ENCODE results near the gene ESF1. TPM values are rescaled to one million over a fixed set of nuclear protein-coding genes. Genes with fewer than 3 reads are reported as not detected.

The ESF1 gene
- total and polyA plus RNA-seq, 2 of the 8 experiments (the other 6 are each of a cell fraction or from before 2014, with no cell fraction given): 1.1 to 32.9 TPM

- H3K14ac ChIP-seq (ENCODE audit: insufficient read length): no peak overlapping the region
- no peak overlapping the region for H2BK20ac ChIP-seq (ENCODE audit: low read length)
- no peak overlapping the region for H3K4me3 ChIP-seq (ENCODE audit: extremely low read depth in 1 of 4, insufficient read depth in 2 of 4, low read depth in 3 of 4, low read length in 4 of 4)
- no peaks in the 10 kb centered on the region for H3K9me3 ChIP-seq (ENCODE audit: insufficient read depth in 2 of 2, low read depth in 1 of 2, low read length in 1 of 2)
- H2BK120ac ChIP-seq (replicated peaks; ENCODE audit: low read depth, low read length): no peak overlapping the region
- H3K56ac ChIP-seq (replicated peaks; ENCODE audit: insufficient read length, low read depth, low read length): no peak overlapping the region
- H3K79me1 ChIP-seq (ENCODE audit: low read depth, low read length): peaks cover 2% of the 10 kb centered on the region; the same call in 1 of the 2 replicates
- H4K8ac ChIP-seq (ENCODE audit: extremely low read depth, insufficient read depth, low read length): no peak overlapping the region
- H2BK5ac ChIP-seq (ENCODE audit: low read depth, low read length): no peak overlapping the region
- peaks cover 2 to 5% of the 10 kb centered on the region in 2 experiments for H4K20me1 ChIP-seq (replicated peaks in 1 of 2; ENCODE audit: control insufficient read depth in 1 of 2, insufficient read depth in 2 of 2, low read length in 2 of 2)
- H3K79me2 ChIP-seq (ENCODE audit: control insufficient read depth in 1 of 2, insufficient read depth in 2 of 2, low read length in 2 of 2): peaks cover 5 to 52% of the 10 kb centered on the region in 2 experiments
- no peak overlapping the region for H3K4me2 ChIP-seq (ENCODE audit: insufficient read depth in 1 of 2, low read depth in 2 of 2, low read length in 2 of 2)
- H3K4me1 ChIP-seq (replicated peaks in 1 of 4; ENCODE audit: control insufficient read depth in 3 of 4, insufficient read depth in 4 of 4, low read length in 3 of 4): 0 out of 7 replicates have a peak, but pooled peaks cover 0 to 3% (median 0%) of the 10 kb centered on the region in 4 experiments
- no peak overlapping the region for H2BK12ac ChIP-seq (ENCODE audit: low read depth, low read length)
- no peak overlapping the region for H3K23ac ChIP-seq (ENCODE audit: insufficient read length)
- H3K4ac ChIP-seq (replicated peaks; ENCODE audit: insufficient read length, low read depth, low read length): no peak overlapping the region
- FAIRE-seq (no peak), DNase-seq (ENCODE audit: low read depth in 1 of 2, low spot score in 2 of 2) (no peak)
- no peaks in the 10 kb centered on the region; the same call in 1 of the 2 replicates for H3K23me2 ChIP-seq (ENCODE audit: low read depth, low read length)
- H3K27me3 ChIP-seq (replicated peaks in 1 of 4; ENCODE audit: control insufficient read depth in 3 of 4, extremely low read depth in 1 of 4, insufficient read depth in 3 of 4, low read length in 3 of 4): no peaks in the 10 kb centered on the region
- H2AK5ac ChIP-seq (ENCODE audit: low read depth, low read length): no peak overlapping the region
- peaks cover 5 to 79% (median 48%) of the 10 kb centered on the region in 4 experiments; a peak in 7 of 8 replicates for H3K36me3 ChIP-seq (ENCODE audit: control insufficient read depth in 2 of 4, insufficient read depth in 4 of 4, low read length in 3 of 4)
- ChIA-PET POLR2A (ENCODE audit: partially characterized antibody) (interaction anchor here (0.5 kb wide), 1 partner anchor 179 kb away, joined by 3 read pairs; no protein-coding TSS in a partner anchor), CTCF (ENCODE audit: partially characterized antibody) (interaction anchor here (1.6 to 2.1 kb wide), 2 partner anchors 10 to 168 kb away, joined by 4 to 6 read pairs; no protein-coding TSS in a partner anchor)
- WGBS, 2 experiments (ENCODE audit: extremely low coverage in 1 of 2, insufficient coverage in 1 of 2, insufficient read length in 1 of 2, insufficient replicate concordance in 2 of 2, low coverage in 1 of 2, low lambda C conversion rate in 2 of 2, missing lambda C conversion rate in 1 of 2): 94% methylated on average over 3 of the region's 3 CpGs; no CpG with 5 or more reads in 1 of the 2 experiments
- TF ChIP-seq POU5F1 (IDR thresholded peaks at IDR 0.05; ENCODE audit: low read depth, low read length) (no peak), JUND (IDR thresholded peaks at IDR 0.05; ENCODE audit: low read length) (no peak), SIRT6 (IDR thresholded peaks at IDR 0.05; ENCODE audit: low read length) (no peak), NRF1 (IDR thresholded peaks at IDR 0.05; ENCODE audit: low read depth, low read length) (no peak), BRCA1 (IDR thresholded peaks at IDR 0.05; ENCODE audit: low read depth, low read length) (no peak), TBP (IDR thresholded peaks at IDR 0.05; ENCODE audit: low read depth, low read length) (no peak), USF2 (IDR thresholded peaks at IDR 0.05; ENCODE audit: low read length) (no peak), TAF7 (optimal IDR thresholded peaks at IDR 0.05; ENCODE audit: borderline replicate concordance, low read depth, low read length) (no peak), JUN (IDR thresholded peaks at IDR 0.05; ENCODE audit: low read depth, low read length) (no peak), PHF8 (conservative IDR thresholded peaks at IDR 0.05; ENCODE audit: low read depth, low read length) (no peak)
- H4K5ac ChIP-seq (ENCODE audit: insufficient read length, low read depth, low read length): no peak overlapping the region
- H3K18ac ChIP-seq (ENCODE audit: extremely low read depth, low read length): no peak overlapping the region
- H3K27ac ChIP-seq (ENCODE audit: low read depth, low read length): no peak overlapping the region
- H2BK15ac ChIP-seq (ENCODE audit: low read length): no peak overlapping the region
- H4K91ac ChIP-seq (replicated peaks; ENCODE audit: insufficient read length, low read length): no peak overlapping the region
- H3K9ac ChIP-seq (replicated peaks in 1 of 4; ENCODE audit: extremely low read depth in 1 of 4, low read depth in 3 of 4, low read length in 3 of 4): no peak overlapping the region
- no peak overlapping the region for H2AFZ ChIP-seq (ENCODE audit: low read length)
Measured at GRCh38 chr20:13778827-13779226, 5.9 kb downstream of the ESF1 start.

All from H1 (cell line).